ENCODE measurements around the gene EPS8L1. TPM values are rescaled to one million over a fixed set of nuclear protein-coding genes. Genes with fewer than 3 reads are reported as not detected.

The EPS8L1 gene
- total RNA-seq: 0.75 and 1.8 TPM in 2 replicates

DNA sequence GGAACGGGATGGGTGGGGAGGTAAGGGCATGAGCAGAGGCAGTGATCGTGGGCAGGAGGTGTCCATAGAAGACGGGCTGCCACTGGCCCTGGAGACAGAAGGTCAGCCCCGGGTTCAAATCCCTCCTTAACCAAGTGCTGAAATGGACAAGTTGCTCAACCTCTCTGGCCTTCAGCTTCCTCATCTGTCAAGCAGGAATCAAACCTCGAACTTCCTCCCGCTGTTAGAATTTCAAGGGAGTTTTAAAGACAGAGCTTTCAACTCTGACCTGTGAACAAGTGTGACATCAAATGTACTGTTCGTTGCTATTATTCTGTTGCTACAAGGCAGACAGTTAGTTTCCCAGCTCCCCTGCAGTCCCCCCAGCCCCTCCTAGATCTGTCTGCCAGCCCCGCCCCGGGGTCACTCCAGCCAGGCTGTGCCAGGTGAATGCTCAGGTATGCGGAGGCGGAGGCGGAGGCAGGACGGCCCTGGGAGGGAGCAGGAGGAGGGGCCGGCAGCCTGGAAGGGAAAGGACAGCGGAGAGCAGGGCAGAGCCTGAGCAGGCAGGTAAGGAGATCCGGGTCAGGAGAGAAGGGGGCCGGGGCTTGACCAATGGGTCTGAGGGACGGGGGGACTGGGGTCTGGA, at the start of gene EPS8L1:
Gene EPS8L1, plus strand, starts transcription at position 499 of the 628 bp plus-strand sequence. CDS start 576 bp downstream, outside the sequence.

DNA sequence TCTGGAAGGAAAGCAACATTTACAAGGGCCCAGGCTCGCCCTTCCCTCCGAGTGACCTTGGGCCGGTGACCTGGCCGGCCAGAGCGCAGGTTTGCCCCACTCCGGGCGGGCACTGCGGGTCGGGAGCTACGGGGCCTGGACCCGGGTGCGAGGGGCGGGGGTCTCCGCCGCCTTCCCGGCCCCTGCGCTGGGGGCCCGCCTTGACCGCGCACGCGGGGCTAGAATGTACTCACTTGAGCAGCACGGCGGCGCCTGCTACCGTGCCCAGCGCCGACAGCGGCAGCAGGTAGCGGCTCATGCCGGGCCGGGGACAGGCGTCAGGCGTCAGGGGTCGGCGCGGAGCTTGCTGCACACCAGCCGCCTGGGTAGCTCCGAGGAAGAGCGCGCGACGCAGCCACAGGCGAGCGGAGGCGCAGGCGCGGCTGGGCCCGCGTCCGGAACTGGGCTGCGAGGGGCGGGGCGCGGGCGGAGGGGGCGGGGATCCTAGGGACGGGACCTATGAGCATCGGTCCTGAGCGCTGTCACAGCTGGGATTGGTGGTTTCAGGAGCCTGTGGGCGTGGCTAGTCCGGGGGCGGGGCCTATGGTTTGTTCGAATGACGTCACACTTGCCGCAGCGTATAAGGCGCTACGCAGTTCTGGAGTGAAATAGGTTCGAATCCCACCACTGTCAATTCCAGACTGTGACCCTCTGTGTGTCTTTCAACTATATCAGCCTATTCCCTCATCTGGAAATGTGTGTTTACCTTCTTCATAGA, 12.8 kb upstream of the EPS8L1 start, which contains the start of gene RDH13:
Gene RDH13, minus strand, starts transcription at position 414 of the 757 bp plus-strand sequence. Its CDS starts 116 bp downstream, at position 298.

DNA sequence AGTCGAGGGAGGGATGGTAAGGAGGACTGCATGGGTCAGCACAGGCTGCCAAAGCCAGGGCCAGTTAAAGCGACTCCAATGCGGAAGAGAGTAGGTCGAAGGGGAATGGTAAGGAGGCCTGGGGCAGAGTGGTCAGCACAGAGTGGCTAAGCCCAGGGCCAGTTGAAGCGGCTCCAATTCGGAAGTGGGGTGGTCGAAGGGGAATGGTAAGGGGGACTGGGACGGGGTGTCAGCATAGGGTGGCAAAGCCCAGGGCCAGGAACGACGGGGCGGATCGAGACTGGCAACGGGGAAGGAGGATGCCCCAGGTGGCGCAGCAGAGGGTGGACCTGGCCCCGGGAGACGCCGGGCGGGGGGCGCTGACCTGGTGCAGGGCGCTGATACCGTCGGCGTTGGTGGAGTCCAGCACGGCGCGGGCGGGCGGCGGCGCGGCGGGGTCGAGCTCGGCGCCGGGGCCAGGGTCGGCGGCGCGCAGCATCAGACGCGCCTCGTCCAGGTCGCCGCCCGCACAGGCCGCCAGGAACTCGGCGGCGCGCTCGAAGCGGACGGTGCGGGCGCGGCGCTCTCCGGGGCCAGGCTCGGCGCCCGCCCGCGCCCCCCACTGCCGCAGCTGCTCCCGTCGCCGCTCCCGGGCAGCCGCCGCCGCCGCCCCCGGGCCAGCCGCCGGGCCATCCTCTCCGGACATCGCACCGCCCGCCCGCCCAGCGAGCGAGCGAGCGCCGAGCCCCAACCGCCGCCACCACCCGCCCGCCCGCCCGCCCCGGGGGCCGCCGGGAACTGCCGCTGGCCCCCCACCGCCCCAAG, 41.4 kb downstream of the EPS8L1 start, which contains the start of gene PPP1R12C:
Gene PPP1R12C, minus strand, starts transcription at position 779 of the 804 bp plus-strand sequence. Its CDS starts 94 bp downstream, at position 685.

Other genes starting within 250 kb of the EPS8L1 start
- not detected in 2 replicates for gene KIR2DS4, start 243.2 kb upstream of the EPS8L1 start, total RNA-seq
- gene KIR3DL2, start 225.4 kb upstream of the EPS8L1 start, total RNA-seq: not detected in 2 replicates
- gene FCAR, start 201.6 kb upstream of the EPS8L1 start, total RNA-seq: not detected in 2 replicates
- gene NCR1, start 169.7 kb upstream of the EPS8L1 start, total RNA-seq: not detected in 2 replicates
- gene NLRP7, start 128.3 kb upstream of the EPS8L1 start, total RNA-seq: 0.22 TPM in 1 of 2 replicates, not detected in the other
- gene NLRP2, start 109.5 kb upstream of the EPS8L1 start, total RNA-seq: under 0.01 and 0.33 TPM in 2 replicates
- gene GP6, start 37.6 kb upstream of the EPS8L1 start, total RNA-seq: not detected in 2 replicates
- 10.7 and 11.0 TPM in 2 replicates for gene RDH13, start 12.7 kb upstream of the EPS8L1 start, total RNA-seq
- gene PPP1R12C, start 41.8 kb downstream of the EPS8L1 start, total RNA-seq: 44.6 and 50.9 TPM in 2 replicates
- 4.1 and 4.5 TPM in 2 replicates for gene TNNT1, start 73.3 kb downstream of the EPS8L1 start, total RNA-seq
- not detected in 2 replicates for gene TNNI3, start 81.9 kb downstream of the EPS8L1 start, total RNA-seq
- gene DNAAF3, start 90.7 kb downstream of the EPS8L1 start, total RNA-seq: 0.33 and 0.75 TPM in 2 replicates
- under 0.01 and 0.12 TPM in 2 replicates for gene SYT5, start 104.4 kb downstream of the EPS8L1 start, total RNA-seq
- 7.4 and 15.3 TPM in 2 replicates for gene PTPRH, start 133.6 kb downstream of the EPS8L1 start, total RNA-seq
- 1.6 and 1.7 TPM in 2 replicates for gene TMEM86B, start 152.9 kb downstream of the EPS8L1 start, total RNA-seq
- 34.7 and 45.9 TPM in 2 replicates for gene PPP6R1, start 183.1 kb downstream of the EPS8L1 start, total RNA-seq
- 32.7 and 45.6 TPM in 2 replicates for gene HSPBP1, start 204.2 kb downstream of the EPS8L1 start, total RNA-seq
- gene BRSK1, start 208.1 kb downstream of the EPS8L1 start, total RNA-seq: 7.0 and 9.2 TPM in 2 replicates
- not detected in 2 replicates for gene TMEM150B, start 249.5 kb downstream of the EPS8L1 start, total RNA-seq

All from uterine smooth muscle cell (primary cell).